WI38 (cell line): Measurements from ENCODE around the gene PRPF4.
"Not testable (repeated sequence)": the region's sequence is repeated elsewhere in the genome, so short reads cannot be mapped to it uniquely, and the experiment has no call there.

ENCODE experiments used
- H3K4me3 ChIP-seq: 2 replicates; pipeline ENCODE4 v1.5.1; 2011; ENCODE audit warnings: low read depth, mild to moderate bottlenecking, control low read depth, low read length
- CTCF ChIP-seq: IDR thresholded peaks from 2 replicates; pipeline ENCODE4 v1.5.1; 2012; ENCODE audit warnings: low read depth, mild to moderate bottlenecking, control low read depth, low read length

The PRPF4 gene

GRCh38 chr9:113238859-113239232 is 36.6 kb upstream of the PRPF4 start:
- TF ChIP-seq CTCF: no peak
- no peak overlapping the region for H3K4me3 ChIP-seq

DNA sequence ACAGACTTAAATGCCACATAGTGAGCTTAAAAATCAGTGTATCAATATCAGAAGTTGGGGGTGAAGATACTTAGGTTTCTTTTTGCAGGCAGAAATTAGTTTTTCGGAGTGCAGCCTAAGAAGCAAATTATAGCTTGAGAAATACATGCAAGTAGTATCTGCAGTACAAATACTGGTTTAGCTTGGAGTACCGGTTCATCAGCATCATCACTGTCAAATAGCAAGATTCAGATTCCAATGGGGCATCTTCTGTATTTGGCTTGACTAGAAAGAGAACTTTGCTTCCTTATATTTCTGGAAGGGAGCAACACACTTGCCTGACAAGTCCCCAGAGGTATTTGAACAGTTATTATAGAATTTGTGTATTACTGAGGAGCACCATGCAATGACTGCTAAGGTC is 34.3 kb upstream of the PRPF4 start:
- TF ChIP-seq CTCF: no peak
- no peak overlapping the region for H3K4me3 ChIP-seq

- H3K4me3 ChIP-seq: no peak overlapping the region
- no peak for TF ChIP-seq CTCF
These were observed 30.9 kb upstream of the PRPF4 start for GRCh38 chr9:113244556-113244955.

- no peak for TF ChIP-seq CTCF
- no peak overlapping the region for H3K4me3 ChIP-seq
These were observed 29.6 kb upstream of the PRPF4 start for GRCh38 chr9:113245894-113246293.

- TF ChIP-seq CTCF: no peak
- no peak overlapping the region for H3K4me3 ChIP-seq
These were observed 28.5 kb upstream of the PRPF4 start for GRCh38 chr9:113246928-113247327.

GRCh38 chr9:113247640-113248039 is 27.8 kb upstream of the PRPF4 start:
- no peak for TF ChIP-seq CTCF
- no peak overlapping the region for H3K4me3 ChIP-seq

DNA sequence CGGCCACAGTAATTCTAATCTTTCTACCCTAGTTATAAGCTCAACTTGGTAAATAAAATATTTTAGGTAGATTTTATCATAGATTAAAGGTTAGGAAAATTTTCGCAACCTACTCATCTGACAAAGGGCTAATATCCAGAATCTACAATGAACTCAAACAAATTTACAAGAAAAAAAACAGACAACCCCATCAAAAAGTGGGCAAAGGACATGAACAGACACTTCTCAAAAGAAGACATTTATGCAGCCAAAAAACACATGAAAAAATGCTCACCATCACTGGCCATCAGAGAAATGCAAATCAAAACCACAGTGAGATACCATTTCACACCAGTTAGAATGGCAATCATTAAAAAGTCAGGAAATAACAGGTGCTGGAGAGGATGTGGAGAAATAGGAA is 25.8 kb upstream of the PRPF4 start:
- H3K4me3 ChIP-seq: not testable (repeated sequence)

DNA sequence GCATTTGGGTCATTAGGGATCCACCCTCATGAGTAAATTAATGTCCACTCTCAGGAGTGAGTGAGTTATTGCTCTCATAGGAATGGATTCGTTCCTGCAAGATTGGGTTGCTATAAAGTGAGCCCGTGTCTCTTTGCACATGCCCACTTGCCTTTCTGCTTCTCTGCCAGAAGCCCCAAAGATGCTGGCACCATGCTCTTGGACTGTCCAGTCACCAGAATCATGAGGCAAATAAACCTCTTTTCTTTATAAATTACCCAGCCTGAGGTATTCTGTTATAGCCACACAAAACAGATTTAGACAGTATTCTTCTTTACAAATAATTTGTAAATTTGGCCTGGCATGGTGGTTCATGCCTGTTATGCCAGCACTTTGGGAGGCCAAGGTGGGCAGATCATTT is 24.7 kb upstream of the PRPF4 start:
- no peak overlapping the region for H3K4me3 ChIP-seq
- no peak for TF ChIP-seq CTCF
